Body of pancreas (tissue), 4 donors: ENCODE measurements around the gene ART4.
A peak's percentile ranks its signal among the peaks of the same experiment; 100 is the strongest.

ENCODE experiments used
- CTCF ChIP-seq, 7 experiments: fragments of 450-650 bp in 4 of 7; fragments of 200-600 bp in 3 of 7; sonication (generic) in 3 of 7; IDR thresholded peaks; one replicate each; pipeline ENCODE4 v1.5.1; 2016 to 2019; ENCODE audit warnings: antibody characterized with exemption in 7 of 7
- POLR2A ChIP-seq, 3 donors: fragments of 450-650 bp; IDR thresholded peaks; one replicate each; pipeline ENCODE4 v1.6.1; 2016; ENCODE audit warnings: antibody characterized with exemption in 3 of 3, mild to moderate bottlenecking in 2 of 3

- TF ChIP-seq CTCF (IDR thresholded peaks at IDR 0.05) (peak in 6 of 7 experiments; percentile 35 to 56 (median 48)), POLR2A (IDR thresholded peaks at IDR 0.05) (no peak)
Measured at GRCh38 chr12:14810953-14811483, 32.3 kb downstream of the ART4 start.
